Measurements from ENCODE around the gene MEIKIN. TPM values are rescaled to one million over a fixed set of nuclear protein-coding genes. Genes with fewer than 3 reads are reported as not detected.

The MEIKIN gene
- total and polyA plus RNA-seq, 9 donors: 0.29 TPM; not detected in 8

DNA sequence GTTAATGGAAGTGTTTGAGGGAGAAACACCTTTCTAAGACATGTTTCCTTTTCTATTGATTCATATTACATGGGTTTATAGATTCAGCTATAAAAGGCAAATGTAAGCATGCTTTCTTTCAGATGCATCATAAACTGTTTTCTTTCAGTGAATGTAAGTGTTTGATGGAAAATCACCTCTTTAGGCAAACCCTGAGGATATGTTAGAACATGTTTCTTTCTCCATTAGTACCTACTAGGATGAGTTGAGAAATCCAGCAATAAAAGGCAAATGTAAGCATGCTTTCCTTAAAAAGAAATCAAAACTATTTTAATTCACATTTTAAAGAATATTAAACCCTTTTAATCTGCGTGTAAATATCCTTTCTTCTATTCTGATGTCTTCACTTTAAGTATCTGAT is 180.2 kb downstream of the MEIKIN start:
- Histone ChIP-seq H3K4me3 (no peak overlapping the region), H3K36me3 (no peaks in the 10 kb centered on the region), H3K27me3 (no peaks in the 10 kb centered on the region), H3K9me3 (no peaks in the 10 kb centered on the region), H3K4me1 (ENCODE audit: insufficient read depth) (peaks cover 2% of the 10 kb centered on the region), H3K27ac (no peak overlapping the region)
- TF ChIP-seq EP300 (IDR thresholded peaks at IDR 0.05): no peak
- TF ChIP-seq, protein P1, sequence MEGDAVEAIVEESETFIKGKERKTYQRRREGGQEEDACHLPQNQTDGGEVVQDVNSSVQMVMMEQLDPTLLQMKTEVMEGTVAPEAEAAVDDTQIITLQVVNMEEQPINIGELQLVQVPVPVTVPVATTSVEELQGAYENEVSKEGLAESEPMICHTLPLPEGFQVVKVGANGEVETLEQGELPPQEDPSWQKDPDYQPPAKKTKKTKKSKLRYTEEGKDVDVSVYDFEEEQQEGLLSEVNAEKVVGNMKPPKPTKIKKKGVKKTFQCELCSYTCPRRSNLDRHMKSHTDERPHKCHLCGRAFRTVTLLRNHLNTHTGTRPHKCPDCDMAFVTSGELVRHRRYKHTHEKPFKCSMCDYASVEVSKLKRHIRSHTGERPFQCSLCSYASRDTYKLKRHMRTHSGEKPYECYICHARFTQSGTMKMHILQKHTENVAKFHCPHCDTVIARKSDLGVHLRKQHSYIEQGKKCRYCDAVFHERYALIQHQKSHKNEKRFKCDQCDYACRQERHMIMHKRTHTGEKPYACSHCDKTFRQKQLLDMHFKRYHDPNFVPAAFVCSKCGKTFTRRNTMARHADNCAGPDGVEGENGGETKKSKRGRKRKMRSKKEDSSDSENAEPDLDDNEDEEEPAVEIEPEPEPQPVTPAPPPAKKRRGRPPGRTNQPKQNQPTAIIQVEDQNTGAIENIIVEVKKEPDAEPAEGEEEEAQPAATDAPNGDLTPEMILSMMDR (IDR thresholded peaks at IDR 0.05): no peak
- no peak for TF ChIP-seq POLR2A (IDR thresholded peaks at IDR 0.05)
- no peak for DNase-seq
- WGBS, 3 donors: 62 to 82% (median 68%) methylated on average over 1 of the region's 1 CpG
- intact Hi-C loops (cut with DNase I): no loop called here

DNA sequence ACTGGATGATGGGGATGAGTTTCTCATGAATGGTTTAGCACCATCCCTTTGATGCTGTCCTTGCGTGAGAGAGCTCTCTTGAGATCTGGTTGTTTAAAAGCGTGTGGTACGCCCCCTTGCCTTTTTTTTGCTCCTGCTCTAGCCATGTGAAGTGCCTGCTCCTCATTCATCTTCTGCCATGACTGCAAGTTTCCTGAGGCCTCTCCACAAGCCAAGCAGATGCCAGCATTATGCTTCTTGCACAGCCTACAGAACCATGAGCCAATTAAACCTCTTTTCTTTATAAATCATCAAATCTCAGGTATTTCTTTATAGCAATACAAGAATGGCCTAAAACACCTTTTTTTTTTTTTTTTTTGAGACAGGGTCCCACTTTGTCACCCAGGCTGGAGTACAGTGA is 181.5 kb downstream of the MEIKIN start:
- intact Hi-C loops (cut with DNase I): no loop called here

DNA sequence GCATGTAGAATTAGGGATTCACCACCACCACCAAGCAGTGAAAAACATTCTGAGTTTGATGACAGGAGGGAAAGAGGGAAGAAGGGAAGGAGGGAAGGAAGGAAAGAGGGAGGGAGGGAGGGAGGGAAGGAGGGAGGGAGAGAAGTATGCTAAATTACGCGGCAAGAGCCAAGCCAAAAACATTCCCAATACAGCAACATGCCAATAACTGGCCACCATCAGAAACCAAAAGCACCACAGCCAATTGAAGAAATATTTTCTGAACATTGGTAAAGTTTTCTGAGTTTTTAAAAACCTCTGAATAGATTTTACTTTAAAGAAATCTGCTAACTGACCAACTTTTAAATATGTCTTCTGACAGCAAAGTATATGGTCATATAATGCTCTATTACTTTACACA is 184.7 kb downstream of the MEIKIN start:
- no peaks in the 10 kb centered on the region for H3K36me3 ChIP-seq
- TF ChIP-seq EP300 (IDR thresholded peaks at IDR 0.05) (no peak), POLR2A (IDR thresholded peaks at IDR 0.05) (no peak)
- TF ChIP-seq, protein P1 (IDR thresholded peaks at IDR 0.05): no peak
- H3K4me1 ChIP-seq (ENCODE audit: insufficient read depth): peaks cover 11% of the 10 kb centered on the region
- no peak overlapping the region for H3K27ac ChIP-seq
- no peak overlapping the region for H3K4me3 ChIP-seq
- 75 to 91% (median 77%) methylated on average over 2 of the region's 2 CpGs for WGBS, 3 donors
- no peaks in the 10 kb centered on the region for H3K9me3 ChIP-seq
- H3K27me3 ChIP-seq: no peaks in the 10 kb centered on the region
- DNase-seq: no peak
- intact Hi-C loops (cut with DNase I): no loop called here

More for the DNA sequence above, 181.5 kb downstream of the MEIKIN start:
- Histone ChIP-seq H3K4me3 (no peak overlapping the region), H3K9me3 (no peaks in the 10 kb centered on the region), H3K36me3 (no peaks in the 10 kb centered on the region), H3K27ac (no peak overlapping the region), H3K27me3 (no peaks in the 10 kb centered on the region), H3K4me1 (ENCODE audit: insufficient read depth) (peaks cover 2% of the 10 kb centered on the region)
- no peak for TF ChIP-seq EP300 (IDR thresholded peaks at IDR 0.05)
- TF ChIP-seq POLR2A (IDR thresholded peaks at IDR 0.05): no peak
- TF ChIP-seq, protein P1 (IDR thresholded peaks at IDR 0.05): no peak
- DNase-seq: no peak
- WGBS, 3 donors: 94 to 100% (median 98%) methylated on average over 3 of the region's 3 CpGs

DNA sequence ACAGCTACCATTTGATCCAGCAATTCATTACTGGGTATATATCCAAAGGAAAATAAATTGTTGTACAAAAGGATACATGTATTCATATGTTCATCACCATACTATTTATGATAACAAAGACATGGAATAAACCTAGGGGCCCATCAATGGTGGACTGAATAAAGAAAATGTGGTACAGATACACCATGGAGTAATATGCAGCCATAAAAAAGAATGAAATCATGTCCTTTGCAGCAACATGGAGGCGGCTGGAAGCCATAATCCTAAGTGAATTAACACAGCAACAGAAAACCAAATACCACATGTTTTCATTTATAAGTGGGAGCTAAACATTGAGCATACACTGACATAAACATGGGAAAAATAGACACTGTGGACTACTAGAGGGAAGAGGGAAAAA is 185.8 kb downstream of the MEIKIN start:
- Histone ChIP-seq H3K4me3 (no peak overlapping the region), H3K4me1 (ENCODE audit: insufficient read depth) (peaks cover 14% of the 10 kb centered on the region), H3K27me3 (no peaks in the 10 kb centered on the region), H3K9me3 (no peaks in the 10 kb centered on the region), H3K27ac (no peak overlapping the region), H3K36me3 (no peaks in the 10 kb centered on the region)
- TF ChIP-seq, protein P1 (IDR thresholded peaks at IDR 0.05): no peak
- TF ChIP-seq POLR2A (IDR thresholded peaks at IDR 0.05) (no peak), EP300 (IDR thresholded peaks at IDR 0.05) (no peak)
- intact Hi-C loops (cut with DNase I): no loop called here
- no peak for DNase-seq
- WGBS, 3 donors: 97 to 100% (median 98%) methylated on average over 1 of the region's 1 CpG

All from ovary (tissue), 9 donors.